ENCODE data around the gene DHX32.

GRCh38 chr10:125886914-125887512 is 5.9 kb upstream of the DHX32 start:
- TF ChIP-seq CTCF (IDR thresholded peaks at IDR 0.05) (no peak), TP53 (CRISPR knock-in tag; IDR thresholded peaks at IDR 0.05) (no peak), NR1H2 (CRISPR knock-in tag; IDR thresholded peaks at IDR 0.05) (no peak), HMGXB4 (CRISPR knock-in tag; IDR thresholded peaks at IDR 0.05) (no peak), USF1 (CRISPR knock-in tag; IDR thresholded peaks at IDR 0.05) (no peak), MYBL2 (CRISPR knock-in tag; IDR thresholded peaks at IDR 0.05) (no peak), USF2 (CRISPR knock-in tag; IDR thresholded peaks at IDR 0.05) (no peak), FOXJ3 (CRISPR knock-in tag; IDR thresholded peaks at IDR 0.05; ENCODE audit: borderline replicate concordance) (no peak), ZNF671 (CRISPR knock-in tag; IDR thresholded peaks at IDR 0.05) (no peak)
